ENCODE data around the gene PCDH8. TPM values are rescaled to one million over a fixed set of nuclear protein-coding genes. Genes with fewer than 3 reads are reported as not detected.

The PCDH8 gene
- total RNA-seq: 34.6 TPM

GRCh38 chr13:52848455-52849195 lies at the start of gene PCDH8:
PCDH8 (minus strand) TSS chr13:52848640; CDS start chr13:52848436, 204 bp downstream.

Small RNA genes lying within 50 kb of the gene (small RNA-seq; reads per million reads assigned to genes)
- gene MIR759: not detected

Other genes with a start within 250 kb of the PCDH8 start
- 15.5 TPM for gene HNRNPA1L2, start 206.2 kb downstream of the PCDH8 start, total RNA-seq
- 75.7 TPM for gene SUGT1, start 195.8 kb downstream of the PCDH8 start, total RNA-seq
- gene CNMD, start 108.8 kb downstream of the PCDH8 start, total RNA-seq: 6.0 TPM
- 0.69 TPM for gene OLFM4, start 180.2 kb upstream of the PCDH8 start, total RNA-seq